ENCODE data around the gene RMI1.

The RMI1 gene

DNA sequence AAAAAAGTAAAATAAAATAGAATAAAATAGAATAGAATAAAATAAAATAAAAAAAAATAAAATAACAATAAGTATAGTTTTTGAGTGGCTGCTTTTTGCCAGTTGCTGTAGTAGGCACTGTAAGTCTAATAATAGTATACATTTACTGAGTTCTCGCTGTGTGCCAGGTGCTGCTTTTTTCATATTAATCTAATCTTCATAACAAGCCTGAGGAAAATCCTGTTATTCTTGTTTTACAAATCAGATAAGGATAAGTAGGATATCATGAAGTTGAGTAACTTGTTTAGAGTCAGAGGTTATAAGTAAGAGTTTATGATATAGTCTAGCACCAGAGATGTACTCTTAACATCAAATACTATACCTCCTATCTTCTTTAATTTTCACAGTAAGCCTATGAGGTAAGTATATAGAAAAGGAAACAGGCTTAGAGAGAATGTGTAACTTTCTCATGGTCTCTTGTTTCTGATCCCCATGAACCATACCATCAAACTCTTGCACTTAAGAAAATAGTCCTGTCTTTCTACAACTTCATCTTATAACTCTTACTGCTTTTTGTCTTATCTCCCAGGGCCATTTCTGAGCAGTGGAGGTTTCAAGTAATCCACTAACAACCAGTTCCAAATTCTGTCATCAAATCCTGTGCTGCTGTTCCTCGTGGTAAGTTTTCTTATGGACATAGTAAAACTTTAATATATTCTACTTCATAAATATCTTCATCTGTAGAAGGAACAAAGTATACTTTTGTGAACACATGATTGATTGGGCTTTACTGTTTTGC, 18.7 kb downstream of the RMI1 start:
- no peak overlapping the region for H3K56ac ChIP-seq (ENCODE audit: low read length)
- peaks cover 5% of the 10 kb centered on the region for H3K79me2 ChIP-seq (ENCODE audit: control insufficient read depth, insufficient read depth, low read length)
- H3K23ac ChIP-seq (ENCODE audit: low read length): no peak overlapping the region
- H3K4me1 ChIP-seq (ENCODE audit: control insufficient read depth, low read depth, low read length): no peaks in the 10 kb centered on the region
- no peak overlapping the region for H3K4me3 ChIP-seq (ENCODE audit: low read length)
- no peak overlapping the region for H3K9ac ChIP-seq (ENCODE audit: low read length)
- H3K18ac ChIP-seq (ENCODE audit: low read length): no peak overlapping the region
- no peak overlapping the region for H3K4me2 ChIP-seq (ENCODE audit: low read length)
- H3K36me3 ChIP-seq (ENCODE audit: control insufficient read depth, insufficient read depth, low read length): no peaks in the 10 kb centered on the region
- no peak overlapping the region for H3K27ac ChIP-seq (ENCODE audit: low read depth, low read length)
- H2AK5ac ChIP-seq (ENCODE audit: low read length): no peak overlapping the region
- H3K4ac ChIP-seq (ENCODE audit: low read depth, low read length): no peak overlapping the region
- H2BK5ac ChIP-seq (ENCODE audit: low read length): no peak overlapping the region
- H2BK120ac ChIP-seq (ENCODE audit: low read depth, low read length): no peak overlapping the region
- H2BK15ac ChIP-seq (replicated peaks; ENCODE audit: low read depth): no peak overlapping the region
- no peak overlapping the region for H4K5ac ChIP-seq (ENCODE audit: low read length)
- no peaks in the 10 kb centered on the region for H3K27me3 ChIP-seq (ENCODE audit: insufficient read depth, low read length, poor library complexity)
- H4K8ac ChIP-seq (ENCODE audit: low read depth, low read length): no peak overlapping the region
- no CpG with 5 or more reads among the region's 2 CpGs for WGBS (ENCODE audit: extremely low coverage, insufficient coverage, low lambda C conversion rate)
- H3K79me1 ChIP-seq (ENCODE audit: low read length): peaks cover 7% of the 10 kb centered on the region
- DNase-seq: no peak

GRCh38 chr9:84000186-84000585, 19.6 kb downstream of the RMI1 start:
- WGBS (ENCODE audit: extremely low coverage, insufficient coverage, low lambda C conversion rate): no CpG with 5 or more reads among the region's 3 CpGs

DNA sequence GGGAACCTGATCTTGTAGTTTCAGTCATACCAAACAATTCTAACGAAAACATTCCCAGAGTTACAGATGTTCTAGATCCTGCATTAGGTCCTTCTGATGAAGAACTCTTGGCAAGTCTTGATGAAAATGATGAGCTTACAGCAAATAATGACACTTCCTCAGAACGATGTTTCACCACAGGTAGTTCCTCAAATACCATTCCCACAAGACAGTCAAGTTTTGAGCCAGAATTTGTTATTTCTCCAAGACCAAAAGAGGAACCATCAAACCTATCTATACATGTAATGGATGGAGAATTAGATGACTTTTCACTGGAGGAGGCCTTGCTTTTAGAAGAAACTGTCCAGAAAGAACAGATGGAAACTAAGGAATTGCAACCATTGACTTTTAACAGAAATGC, 21.0 kb downstream of the RMI1 start:
- Histone ChIP-seq H3K4me2 (ENCODE audit: low read length) (no peak overlapping the region), H2BK120ac (ENCODE audit: low read depth, low read length) (no peak overlapping the region), H3K4ac (ENCODE audit: low read depth, low read length) (no peak overlapping the region), H3K23ac (ENCODE audit: low read length) (no peak overlapping the region), H3K79me2 (ENCODE audit: control insufficient read depth, insufficient read depth, low read length) (no peaks in the 10 kb centered on the region), H3K4me1 (ENCODE audit: control insufficient read depth, low read depth, low read length) (no peaks in the 10 kb centered on the region), H3K27me3 (ENCODE audit: insufficient read depth, low read length, poor library complexity) (no peaks in the 10 kb centered on the region), H3K36me3 (ENCODE audit: control insufficient read depth, insufficient read depth, low read length) (no peaks in the 10 kb centered on the region), H3K79me1 (ENCODE audit: low read length) (peaks cover 2% of the 10 kb centered on the region), H3K9ac (ENCODE audit: low read length) (no peak overlapping the region), H2BK15ac (replicated peaks; ENCODE audit: low read depth) (no peak overlapping the region), H4K8ac (ENCODE audit: low read depth, low read length) (no peak overlapping the region), H3K27ac (ENCODE audit: low read depth, low read length) (no peak overlapping the region), H2AK5ac (ENCODE audit: low read length) (no peak overlapping the region), H3K56ac (ENCODE audit: low read length) (no peak overlapping the region), H3K18ac (ENCODE audit: low read length) (no peak overlapping the region), H4K5ac (ENCODE audit: low read length) (no peak overlapping the region), H3K4me3 (ENCODE audit: low read length) (no peak overlapping the region), H2BK5ac (ENCODE audit: low read length) (no peak overlapping the region)
- DNase-seq: no peak
- no CpG with 5 or more reads among the region's 2 CpGs for WGBS (ENCODE audit: extremely low coverage, insufficient coverage, low lambda C conversion rate)

More at GRCh38 chr9:84000186-84000585, 19.6 kb downstream of the RMI1 start:
- Histone ChIP-seq H3K4me3 (ENCODE audit: low read length) (no peak overlapping the region), H2BK120ac (ENCODE audit: low read depth, low read length) (no peak overlapping the region), H4K8ac (ENCODE audit: low read depth, low read length) (no peak overlapping the region), H3K56ac (ENCODE audit: low read length) (no peak overlapping the region), H3K23ac (ENCODE audit: low read length) (no peak overlapping the region), H3K4me1 (ENCODE audit: control insufficient read depth, low read depth, low read length) (no peaks in the 10 kb centered on the region), H3K79me1 (ENCODE audit: low read length) (peaks cover 5% of the 10 kb centered on the region), H3K18ac (ENCODE audit: low read length) (no peak overlapping the region), H4K5ac (ENCODE audit: low read length) (no peak overlapping the region), H2AK5ac (ENCODE audit: low read length) (no peak overlapping the region), H3K36me3 (ENCODE audit: control insufficient read depth, insufficient read depth, low read length) (no peaks in the 10 kb centered on the region), H3K4ac (ENCODE audit: low read depth, low read length) (no peak overlapping the region), H2BK15ac (replicated peaks; ENCODE audit: low read depth) (no peak overlapping the region), H3K9ac (ENCODE audit: low read length) (no peak overlapping the region), H3K27ac (ENCODE audit: low read depth, low read length) (no peak overlapping the region), H3K4me2 (ENCODE audit: low read length) (no peak overlapping the region), H3K27me3 (ENCODE audit: insufficient read depth, low read length, poor library complexity) (no peaks in the 10 kb centered on the region), H3K79me2 (ENCODE audit: control insufficient read depth, insufficient read depth, low read length) (peaks cover 4% of the 10 kb centered on the region), H2BK5ac (ENCODE audit: low read length) (no peak overlapping the region)
- DNase-seq: no peak

- H3K56ac ChIP-seq (ENCODE audit: low read length): no peak overlapping the region
- H2BK5ac ChIP-seq (ENCODE audit: low read length): no peak overlapping the region
- H3K36me3 ChIP-seq (ENCODE audit: control insufficient read depth, insufficient read depth, low read length): no peaks in the 10 kb centered on the region
- peaks cover 2% of the 10 kb centered on the region for H3K79me1 ChIP-seq (ENCODE audit: low read length)
- no peak overlapping the region for H4K8ac ChIP-seq (ENCODE audit: low read depth, low read length)
- H3K18ac ChIP-seq (ENCODE audit: low read length): no peak overlapping the region
- no peak overlapping the region for H3K4me2 ChIP-seq (ENCODE audit: low read length)
- no peak overlapping the region for H2AK5ac ChIP-seq (ENCODE audit: low read length)
- no peak for DNase-seq
- no peak overlapping the region for H3K4me3 ChIP-seq (ENCODE audit: low read length)
- no peak overlapping the region for H4K5ac ChIP-seq (ENCODE audit: low read length)
- H2BK120ac ChIP-seq (ENCODE audit: low read depth, low read length): no peak overlapping the region
- H3K9ac ChIP-seq (ENCODE audit: low read length): no peak overlapping the region
- no peak overlapping the region for H3K4ac ChIP-seq (ENCODE audit: low read depth, low read length)
- no peak overlapping the region for H3K27ac ChIP-seq (ENCODE audit: low read depth, low read length)
- H3K79me2 ChIP-seq (ENCODE audit: control insufficient read depth, insufficient read depth, low read length): no peaks in the 10 kb centered on the region
- H3K4me1 ChIP-seq (ENCODE audit: control insufficient read depth, low read depth, low read length): no peaks in the 10 kb centered on the region
- no peak overlapping the region for H2BK15ac ChIP-seq (replicated peaks; ENCODE audit: low read depth)
- no peak overlapping the region for H3K23ac ChIP-seq (ENCODE audit: low read length)
- no peaks in the 10 kb centered on the region for H3K27me3 ChIP-seq (ENCODE audit: insufficient read depth, low read length, poor library complexity)
These were observed 21.7 kb downstream of the RMI1 start for GRCh38 chr9:84002344-84002743.

- H3K4ac ChIP-seq (ENCODE audit: low read depth, low read length): no peak overlapping the region
- H3K9ac ChIP-seq (ENCODE audit: low read length): no peak overlapping the region
- no peak overlapping the region for H2BK15ac ChIP-seq (replicated peaks; ENCODE audit: low read depth)
- no peak overlapping the region for H3K27ac ChIP-seq (ENCODE audit: low read depth, low read length)
- no peaks in the 10 kb centered on the region for H3K27me3 ChIP-seq (ENCODE audit: insufficient read depth, low read length, poor library complexity)
- no peak overlapping the region for H3K4me3 ChIP-seq (ENCODE audit: low read length)
- no peak overlapping the region for H2BK5ac ChIP-seq (ENCODE audit: low read length)
- H4K8ac ChIP-seq (ENCODE audit: low read depth, low read length): no peak overlapping the region
- WGBS (ENCODE audit: extremely low coverage, insufficient coverage, low lambda C conversion rate): 80% methylated on average over 1 of the region's 3 CpGs
- no peak overlapping the region for H4K5ac ChIP-seq (ENCODE audit: low read length)
- no peak overlapping the region for H3K23ac ChIP-seq (ENCODE audit: low read length)
- no peak for DNase-seq
- no peak overlapping the region for H2BK120ac ChIP-seq (ENCODE audit: low read depth, low read length)
- H3K4me1 ChIP-seq (ENCODE audit: control insufficient read depth, low read depth, low read length): no peaks in the 10 kb centered on the region
- no peaks in the 10 kb centered on the region for H3K79me2 ChIP-seq (ENCODE audit: control insufficient read depth, insufficient read depth, low read length)
- no peaks in the 10 kb centered on the region for H3K36me3 ChIP-seq (ENCODE audit: control insufficient read depth, insufficient read depth, low read length)
- no peak overlapping the region for H2AK5ac ChIP-seq (ENCODE audit: low read length)
- no peak overlapping the region for H3K4me2 ChIP-seq (ENCODE audit: low read length)
- no peak overlapping the region for H3K18ac ChIP-seq (ENCODE audit: low read length)
- no peaks in the 10 kb centered on the region for H3K79me1 ChIP-seq (ENCODE audit: low read length)
- H3K56ac ChIP-seq (ENCODE audit: low read length): no peak overlapping the region
These were observed 22.6 kb downstream of the RMI1 start for GRCh38 chr9:84003246-84003645.

DNA sequence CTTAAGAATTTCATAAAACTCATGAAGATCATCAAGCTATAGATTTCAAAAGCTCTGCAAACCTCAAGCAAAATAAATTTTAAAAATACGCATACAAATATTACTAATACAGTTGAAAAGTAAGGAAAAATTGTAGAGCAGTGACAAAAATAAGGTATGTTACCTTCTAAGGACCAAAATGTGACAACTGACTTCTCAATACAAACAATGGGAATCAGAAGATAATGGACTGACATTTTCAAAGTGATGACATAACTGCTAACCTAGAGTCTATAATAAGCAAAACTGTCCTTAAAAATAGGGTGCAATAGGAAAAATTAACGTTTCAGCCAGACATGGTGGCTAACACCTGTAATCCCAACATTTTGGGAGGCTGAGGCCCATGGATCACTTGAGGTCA, 27.1 kb downstream of the RMI1 start:
- no peak overlapping the region for H3K9ac ChIP-seq (ENCODE audit: low read length)
- no peaks in the 10 kb centered on the region for H3K27me3 ChIP-seq (ENCODE audit: insufficient read depth, low read length, poor library complexity)
- H3K56ac ChIP-seq (ENCODE audit: low read length): no peak overlapping the region
- H3K4me1 ChIP-seq (ENCODE audit: control insufficient read depth, low read depth, low read length): no peaks in the 10 kb centered on the region
- no CpG with 5 or more reads among the region's 2 CpGs for WGBS (ENCODE audit: extremely low coverage, insufficient coverage, low lambda C conversion rate)
- DNase-seq: no peak
- no peaks in the 10 kb centered on the region for H3K79me1 ChIP-seq (ENCODE audit: low read length)
- no peaks in the 10 kb centered on the region for H3K79me2 ChIP-seq (ENCODE audit: control insufficient read depth, insufficient read depth, low read length)
- no peaks in the 10 kb centered on the region for H3K36me3 ChIP-seq (ENCODE audit: control insufficient read depth, insufficient read depth, low read length)
- H2BK15ac ChIP-seq (replicated peaks; ENCODE audit: low read depth): no peak overlapping the region
- H2AK5ac ChIP-seq (ENCODE audit: low read length): no peak overlapping the region
- no peak overlapping the region for H3K4me2 ChIP-seq (ENCODE audit: low read length)
- no peak overlapping the region for H2BK5ac ChIP-seq (ENCODE audit: low read length)
- no peak overlapping the region for H3K23ac ChIP-seq (ENCODE audit: low read length)
- no peak overlapping the region for H3K4ac ChIP-seq (ENCODE audit: low read depth, low read length)
- no peak overlapping the region for H4K5ac ChIP-seq (ENCODE audit: low read length)
- no peak overlapping the region for H4K8ac ChIP-seq (ENCODE audit: low read depth, low read length)
- no peak overlapping the region for H3K27ac ChIP-seq (ENCODE audit: low read depth, low read length)
- H2BK120ac ChIP-seq (ENCODE audit: low read depth, low read length): no peak overlapping the region
- H3K4me3 ChIP-seq (ENCODE audit: low read length): no peak overlapping the region
- H3K18ac ChIP-seq (ENCODE audit: low read length): no peak overlapping the region

Data from mesendoderm (in vitro differentiated cells).